Neural cell (in vitro differentiated cells): ENCODE data around the gene PYGL.

ENCODE experiments used
- CTCF ChIP-seq: fragments of 450-650 bp; IDR thresholded peaks from 2 replicates; pipeline ENCODE4 v1.5.1; 2014; ENCODE audit warnings: antibody characterized with exemption, mild to moderate bottlenecking, moderate library complexity; ENCODE audit not compliant: poor library complexity, severe bottlenecking
- EP300 ChIP-seq: fragments of 450-650 bp; conservative IDR thresholded peaks from 2 replicates; pipeline ENCODE4 v1.6.1; 2014; ENCODE audit warnings: antibody characterized with exemption, mild to moderate bottlenecking, moderate library complexity; ENCODE audit not compliant: poor library complexity, severe bottlenecking
- EZH2 ChIP-seq: fragments of 200-600, 300-800 bp; shearing (Covaris generic), sonication (generic); IDR thresholded peaks from 2 replicates; pipeline ENCODE4 v1.6.1; 2014; ENCODE audit warnings: antibody characterized with exemption, low read length, borderline replicate concordance, mild to moderate bottlenecking; ENCODE audit not compliant: insufficient read depth, poor library complexity, severe bottlenecking
- POLR2AphosphoS5 ChIP-seq: IDR thresholded peaks from 2 replicates; pipeline ENCODE4 v1.6.1; 2012
- RAD21 ChIP-seq: fragments of 450-650 bp; conservative IDR thresholded peaks from 2 replicates; pipeline ENCODE4 v1.6.1; 2014; ENCODE audit warnings: antibody characterized with exemption, mild to moderate bottlenecking, moderate library complexity
- REST ChIP-seq: IDR thresholded peaks from 2 replicates; pipeline ENCODE4 v1.6.1; 2012; ENCODE audit warnings: borderline replicate concordance
- TAF1 ChIP-seq: IDR thresholded peaks from 2 replicates; pipeline ENCODE4 v1.6.1; 2012; ENCODE audit warnings: low read depth

GRCh38 chr14:50963919-50964318 is 19.6 kb upstream of the PYGL start:
- TF ChIP-seq CTCF (no peak), TAF1 (no peak), RAD21 (no peak), REST (no peak), EP300 (no peak), POLR2AphosphoS5 (no peak), EZH2 (no peak)
